ENCODE data around the gene CCSER1. TPM values are rescaled to one million over a fixed set of nuclear protein-coding genes. Genes with fewer than 3 reads are reported as not detected.

Gene CCSER1
- polyA plus RNA-seq, 1 donor from 2014 or later, result 20.8 TPM

- Histone ChIP-seq H3K79me2 (replicated peaks; ENCODE audit: insufficient read depth, low read length) (no peaks in the 10 kb centered on the region), H3K36me3 (ENCODE audit: insufficient read depth, low read length) (no peaks in the 10 kb centered on the region), H3K27ac (ENCODE audit: low read length) (no peak overlapping the region), H4K20me1 (ENCODE audit: insufficient read depth) (no peaks in the 10 kb centered on the region), H3K4me3 (ENCODE audit: low read length) (no peak overlapping the region), H3K4me2 (ENCODE audit: low read length) (no peak overlapping the region), H3K9me3 (ENCODE audit: low read length) (no peaks in the 10 kb centered on the region), H3K9ac (ENCODE audit: low read length) (no peak overlapping the region), H3K9me2 (ENCODE audit: insufficient read depth, low read length) (no peaks in the 10 kb centered on the region), H3K27me3 (ENCODE audit: insufficient read depth, low read depth, low read length) (no peaks in the 10 kb centered on the region), H2AFZ (ENCODE audit: low read depth, low read length) (no peak overlapping the region), H3F3A (ENCODE audit: insufficient read depth, low read length, poor library complexity, severe bottlenecking) (no peaks in the 10 kb centered on the region)
- TF ChIP-seq EP300 (conservative IDR thresholded peaks at IDR 0.05; ENCODE audit: poor library complexity, severe bottlenecking), result no peak
- TF ChIP-seq MXI1 (conservative IDR thresholded peaks at IDR 0.05; ENCODE audit: poor library complexity, severe bottlenecking), result no peak
Measured at GRCh38 chr4:90082449-90082848, 44.7 kb upstream of the CCSER1 start.

GRCh38 chr4:90084277-90084966 is 42.8 kb upstream of the CCSER1 start:
- TF ChIP-seq RAD21 (conservative IDR thresholded peaks at IDR 0.05) (no peak), EP300 (conservative IDR thresholded peaks at IDR 0.05; ENCODE audit: poor library complexity, severe bottlenecking) (no peak), CTCF (IDR thresholded peaks at IDR 0.05; ENCODE audit: poor library complexity, severe bottlenecking) (no peak), POLR2AphosphoS5 (IDR thresholded peaks at IDR 0.05) (no peak), REST (IDR thresholded peaks at IDR 0.05; ENCODE audit: borderline replicate concordance) (no peak), TAF1 (IDR thresholded peaks at IDR 0.05; ENCODE audit: low read depth) (no peak), SMC3 (conservative IDR thresholded peaks at IDR 0.05; ENCODE audit: poor library complexity) (no peak), MXI1 (conservative IDR thresholded peaks at IDR 0.05; ENCODE audit: poor library complexity, severe bottlenecking) (no peak), EZH2 (IDR thresholded peaks at IDR 0.05; ENCODE audit: borderline replicate concordance, insufficient read depth, low read length, poor library complexity, severe bottlenecking) (no peak)
- H3K4me2 ChIP-seq (ENCODE audit: low read length), result no peak overlapping the region
- no peak overlapping the region for H2AFZ ChIP-seq (ENCODE audit: low read depth, low read length)
- H3K9me2 ChIP-seq (ENCODE audit: insufficient read depth, low read length), result no peaks in the 10 kb centered on the region
- no peak overlapping the region for H3K9ac ChIP-seq (ENCODE audit: low read length)
- no peaks in the 10 kb centered on the region for H3F3A ChIP-seq (ENCODE audit: insufficient read depth, low read length, poor library complexity, severe bottlenecking)
- H3K9me3 ChIP-seq (ENCODE audit: low read length), result no peaks in the 10 kb centered on the region
- H3K36me3 ChIP-seq (ENCODE audit: insufficient read depth, low read length), result no peaks in the 10 kb centered on the region
- H4K20me1 ChIP-seq (ENCODE audit: insufficient read depth), result no peaks in the 10 kb centered on the region
- no peaks in the 10 kb centered on the region for H3K79me2 ChIP-seq (replicated peaks; ENCODE audit: insufficient read depth, low read length)
- H3K27me3 ChIP-seq (ENCODE audit: insufficient read depth, low read depth, low read length), result no peaks in the 10 kb centered on the region
- H3K4me3 ChIP-seq (ENCODE audit: low read length), result no peak overlapping the region
- H3K27ac ChIP-seq (ENCODE audit: low read length), result no peak overlapping the region

All from neural cell (in vitro differentiated cells).